Retinal pigment epithelial cell (primary cell): ENCODE results near the gene LBHD1.
"Not testable (repeated sequence)": the region's sequence is repeated elsewhere in the genome, so short reads cannot be mapped to it uniquely, and the experiment has no call there.

Experiments
- DNase-seq: peaks from one replicate; pipeline ENCODE4 v3.0.0-alpha.2; 2010; ENCODE audit warnings: low read depth
- H3K4me3 ChIP-seq: 2 replicates; pipeline ENCODE4 v1.5.1; 2011; ENCODE audit warnings: mild to moderate bottlenecking, low read length, control low read depth, moderate library complexity
- TF ChIP-seq, protein P1 (sequence below): conservative IDR thresholded peaks from 2 replicates; pipeline ENCODE4 v1.5.1; 2011; ENCODE audit warnings: low read depth, low read length, control low read depth, inconsistent platforms

Gene LBHD1

DNA sequence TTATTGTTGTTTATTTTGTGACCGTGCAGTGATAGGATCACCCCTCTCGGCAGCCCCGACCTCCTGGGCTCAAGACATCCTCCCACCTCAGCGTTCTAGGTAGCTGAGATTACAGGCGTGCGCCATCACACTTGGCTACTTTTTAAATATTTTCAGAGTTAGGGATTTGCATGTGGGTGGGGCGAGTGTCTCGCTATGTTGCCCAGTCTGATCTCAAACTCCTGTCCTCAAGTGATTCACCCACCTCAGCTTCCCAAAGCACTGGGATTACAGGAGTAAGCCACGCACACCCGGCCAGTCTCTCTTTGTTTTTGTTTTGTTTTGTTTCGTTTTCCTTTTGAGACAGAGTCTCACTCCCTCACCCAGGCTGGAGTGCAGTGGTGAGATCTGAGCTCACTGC, 17.8 kb downstream of the LBHD1 start:
- DNase-seq, result no peak
- TF ChIP-seq, protein P1, sequence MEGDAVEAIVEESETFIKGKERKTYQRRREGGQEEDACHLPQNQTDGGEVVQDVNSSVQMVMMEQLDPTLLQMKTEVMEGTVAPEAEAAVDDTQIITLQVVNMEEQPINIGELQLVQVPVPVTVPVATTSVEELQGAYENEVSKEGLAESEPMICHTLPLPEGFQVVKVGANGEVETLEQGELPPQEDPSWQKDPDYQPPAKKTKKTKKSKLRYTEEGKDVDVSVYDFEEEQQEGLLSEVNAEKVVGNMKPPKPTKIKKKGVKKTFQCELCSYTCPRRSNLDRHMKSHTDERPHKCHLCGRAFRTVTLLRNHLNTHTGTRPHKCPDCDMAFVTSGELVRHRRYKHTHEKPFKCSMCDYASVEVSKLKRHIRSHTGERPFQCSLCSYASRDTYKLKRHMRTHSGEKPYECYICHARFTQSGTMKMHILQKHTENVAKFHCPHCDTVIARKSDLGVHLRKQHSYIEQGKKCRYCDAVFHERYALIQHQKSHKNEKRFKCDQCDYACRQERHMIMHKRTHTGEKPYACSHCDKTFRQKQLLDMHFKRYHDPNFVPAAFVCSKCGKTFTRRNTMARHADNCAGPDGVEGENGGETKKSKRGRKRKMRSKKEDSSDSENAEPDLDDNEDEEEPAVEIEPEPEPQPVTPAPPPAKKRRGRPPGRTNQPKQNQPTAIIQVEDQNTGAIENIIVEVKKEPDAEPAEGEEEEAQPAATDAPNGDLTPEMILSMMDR, result no peak
- H3K4me3 ChIP-seq, result no peak overlapping the region

DNA sequence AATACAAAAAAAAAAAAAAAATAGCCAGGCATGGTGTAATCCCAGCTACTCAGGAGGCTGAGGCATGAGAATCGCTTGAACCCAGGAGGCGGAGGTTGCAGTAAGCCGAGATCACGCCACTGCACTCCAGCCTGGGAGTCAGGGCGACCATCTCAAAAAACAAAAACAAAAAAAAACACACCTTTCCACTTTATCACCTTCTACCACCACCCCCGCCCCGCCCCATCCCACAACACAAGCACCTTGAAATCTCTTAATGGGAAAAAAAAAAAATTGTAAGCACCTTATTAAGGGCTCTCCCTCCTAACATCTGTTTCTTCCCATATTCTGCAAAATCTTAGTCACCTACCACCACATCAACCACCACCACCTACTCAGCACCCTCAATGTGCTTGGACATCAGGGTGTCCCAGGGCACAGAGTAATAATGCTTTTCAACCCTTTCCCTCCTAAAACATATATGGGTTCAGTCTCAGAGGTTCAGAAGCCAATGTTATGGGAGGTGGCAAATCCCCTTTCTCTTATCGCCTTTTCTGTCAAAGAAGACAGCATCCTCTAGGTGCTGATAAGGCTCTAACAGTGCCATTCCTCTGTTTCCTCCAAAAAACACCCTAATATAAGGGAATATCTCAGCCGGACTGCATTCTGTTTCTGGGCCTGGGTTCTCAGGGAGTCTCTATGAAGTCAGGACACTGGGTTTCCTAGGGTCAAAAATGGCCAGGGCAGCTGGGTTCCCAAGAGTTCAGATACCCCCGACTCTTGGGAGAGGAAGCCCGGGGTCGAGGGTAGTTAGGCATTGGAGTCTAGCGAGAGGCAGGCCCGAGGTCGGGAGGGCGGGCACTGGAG, 19.7 kb downstream of the LBHD1 start:
- no peak for DNase-seq
- peak overlapping the region; percentile 78 for H3K4me3 ChIP-seq
- TF ChIP-seq, protein P1, result no peak

DNA sequence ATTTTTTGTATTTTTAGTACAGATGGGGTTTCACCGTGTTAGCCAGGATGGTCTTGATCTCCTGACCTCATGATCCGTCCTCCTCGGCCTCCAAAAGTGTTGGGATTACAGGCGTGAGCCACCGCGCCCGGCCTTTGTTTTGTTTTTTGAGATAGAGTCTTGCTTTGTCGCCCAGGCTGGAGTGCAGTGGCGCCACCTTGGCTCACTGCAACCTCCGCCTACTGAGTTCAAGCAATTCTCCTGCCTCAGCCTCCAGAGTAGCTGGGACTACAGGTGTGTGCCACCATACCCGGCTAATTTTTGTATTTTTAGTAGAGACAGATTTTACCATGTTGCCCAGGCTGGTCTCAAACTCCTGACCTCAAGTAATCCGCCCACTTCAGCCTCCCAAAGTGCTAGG, 21.8 kb downstream of the LBHD1 start:
- H3K4me3 ChIP-seq, DNase-seq: not testable (repeated sequence)

DNA sequence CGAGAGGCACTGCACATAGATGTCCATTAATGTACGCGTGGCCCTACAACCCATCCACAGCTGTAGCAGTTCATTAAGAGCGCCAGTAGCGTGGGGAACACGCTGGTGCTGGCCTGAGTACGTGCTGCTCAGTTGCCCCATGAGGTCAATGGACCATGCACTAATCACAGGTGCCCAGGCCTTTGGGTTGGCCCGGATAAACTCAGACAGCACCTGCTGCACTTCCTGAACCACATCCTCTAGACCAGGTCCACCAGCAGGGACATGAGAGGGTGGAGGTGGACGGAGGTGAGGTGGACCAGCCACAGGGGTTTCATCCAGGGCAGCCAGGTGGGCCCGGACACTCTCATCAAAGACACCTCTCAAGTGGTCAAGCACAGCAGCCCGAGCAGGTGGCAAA, 22.6 kb downstream of the LBHD1 start:
- TF ChIP-seq, protein P1, result no peak
- H3K4me3 ChIP-seq, result no peak overlapping the region
- no peak for DNase-seq

DNA sequence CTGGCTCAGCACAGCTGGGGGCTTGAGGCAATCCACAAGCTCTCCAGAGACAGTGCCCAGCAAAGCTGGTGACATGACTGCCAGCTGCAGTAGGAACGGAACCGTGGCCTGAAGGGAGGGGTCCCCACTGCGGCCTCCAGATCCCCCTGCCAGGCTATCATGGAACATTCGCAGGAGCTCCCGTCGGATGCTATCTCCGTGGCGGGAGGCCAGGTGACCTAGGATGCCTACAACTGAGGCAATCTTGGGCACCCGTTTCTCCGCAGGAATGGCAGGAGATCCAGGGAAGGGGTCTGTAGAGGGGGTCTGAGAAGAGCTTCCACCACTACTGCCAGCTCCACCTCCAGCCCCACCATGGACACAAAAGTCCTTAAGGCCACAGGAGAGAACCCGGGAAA, 23.1 kb downstream of the LBHD1 start:
- no peak for DNase-seq
- TF ChIP-seq, protein P1, result no peak
- H3K4me3 ChIP-seq, result no peak overlapping the region

DNA sequence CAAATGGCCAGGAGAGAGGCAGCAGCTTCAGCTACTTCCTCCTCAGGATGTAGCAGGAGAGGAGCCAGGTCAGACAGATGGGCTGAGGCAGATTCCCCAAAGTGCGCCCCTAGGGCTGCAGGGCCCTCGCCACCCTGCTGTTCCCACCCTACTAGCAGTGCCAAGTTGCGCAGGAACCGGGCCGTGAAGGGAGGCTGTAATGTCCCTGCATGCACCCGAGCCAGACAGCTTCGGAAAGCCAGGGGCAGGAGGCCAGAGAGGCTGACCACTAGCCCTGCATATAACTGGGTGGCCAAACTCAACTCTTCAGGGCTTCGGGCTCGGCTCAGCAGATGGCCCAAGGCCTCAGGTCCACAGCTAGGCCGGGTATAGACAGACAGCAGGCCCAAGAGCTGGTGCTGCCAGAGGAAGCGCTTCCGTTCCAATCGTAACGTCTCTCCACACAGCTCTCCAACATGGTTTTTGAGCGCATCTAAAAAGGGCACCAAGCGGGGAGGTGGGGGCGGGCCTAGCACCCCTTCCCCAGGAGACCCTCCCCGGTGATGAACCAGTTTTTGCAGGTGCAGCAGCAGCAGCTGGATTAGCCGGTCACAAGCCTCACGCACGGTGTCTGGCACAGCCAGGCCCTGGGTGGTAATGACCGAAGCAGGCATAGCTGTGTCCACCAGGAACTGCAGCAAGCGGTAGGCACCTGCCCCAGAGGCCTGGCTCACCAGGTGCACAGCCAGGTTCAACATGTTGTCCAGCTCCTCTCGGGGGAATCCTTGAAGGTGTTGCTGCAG, 23.7 kb downstream of the LBHD1 start:
- no peak overlapping the region for H3K4me3 ChIP-seq
- DNase-seq, result no peak
- TF ChIP-seq, protein P1, result no peak

DNA sequence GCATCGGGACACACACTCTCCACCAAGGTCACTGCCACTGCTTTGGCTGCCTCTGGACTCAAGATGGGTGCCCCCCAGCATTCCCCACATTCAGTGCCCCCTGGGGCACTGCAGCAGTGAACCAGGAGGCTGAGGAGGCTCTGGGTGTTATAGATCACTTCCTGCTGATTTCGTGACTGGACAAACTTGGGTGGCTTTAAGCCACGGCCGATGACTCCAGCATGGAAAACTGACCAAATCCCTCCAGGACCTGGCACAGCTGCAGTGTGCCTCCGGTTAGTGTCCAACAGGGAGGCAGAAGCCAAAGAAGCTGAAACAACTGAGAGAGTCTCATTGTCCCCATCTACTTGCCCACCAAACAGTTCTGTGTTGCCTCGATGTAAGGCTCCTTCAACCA, 24.5 kb downstream of the LBHD1 start:
- TF ChIP-seq, protein P1, result no peak
- DNase-seq, result no peak
- no peak overlapping the region for H3K4me3 ChIP-seq
